HFFc6 (cell line): Measurements from ENCODE around the gene GABRB2. TPM values are rescaled to one million over a fixed set of nuclear protein-coding genes. Genes with fewer than 3 reads are reported as not detected.

Experiments
- DNase-seq: peaks from one replicate; pipeline ENCODE4 v3.0.0-alpha.2; 2018
- H3K27ac Mint-ChIP-seq: 2 replicates; pipeline ENCODE4 v1.8.0; 2020; ENCODE audit warnings: mild to moderate bottlenecking, mixed read lengths
- H3K27me3 Mint-ChIP-seq: 2 replicates; pipeline ENCODE4 v1.8.0; 2021; ENCODE audit warnings: mild to moderate bottlenecking, moderate library complexity, mixed read lengths; ENCODE audit not compliant: insufficient read depth
- H3K36me3 Mint-ChIP-seq: 2 replicates; pipeline ENCODE4 v1.8.0; 2021; ENCODE audit warnings: low read depth, mixed read lengths
- H3K4me1 Mint-ChIP-seq: 2 replicates; pipeline ENCODE4 v1.8.0; 2020; ENCODE audit warnings: low read depth, mixed read lengths
- H3K4me3 Mint-ChIP-seq: 2 replicates; pipeline ENCODE4 v1.8.0; 2020; ENCODE audit warnings: mild to moderate bottlenecking, moderate library complexity, mixed read lengths
- H3K9me3 Mint-ChIP-seq: 2 replicates; pipeline ENCODE4 v1.8.0; 2020; ENCODE audit warnings: mild to moderate bottlenecking, mixed read lengths
- CTCF ChIP-seq: fragments of 200-600 bp; sonication (generic); IDR thresholded peaks from 2 replicates; pipeline ENCODE4 v1.5.0; 2021; ENCODE audit warnings: antibody characterized with exemption, mild to moderate bottlenecking
- long read RNA-seq: library from polyadenylated mRNA; unstranded; transcript quantifications from one replicate; pipeline ENCODE4 v2.0.0, GENCODE V29; 2019
- total RNA-seq, 6 experiments: library from RNA; stranded (reverse); fragmentation: NEBNext Ultra II Directional; extraction: Animal tissue kit (Norgen Biotek cat#: 25700); gene quantifications; 2 replicates in 1 of 6; 3 replicates in 5 of 6; pipeline ENCODE4 v1.2.3, GENCODE V29; 2021

Gene GABRB2
- total RNA-seq = not detected
- long read RNA-seq = 0 reads

GRCh38 chr5:161546470-161547301 is at the start of gene GABRB2:
TSS of gene GABRB2 (minus strand) at chr5:161546725. CDS start at chr5:161546643, 82 bp downstream.
- Mint-ChIP-seq H3K4me1 (0 out of 2 replicates have a peak, but pooled peaks cover 7% of the 10 kb centered on the region), H3K4me3 (peak within 1 kb of the TSS; percentile 56), H3K36me3 (no peaks in the 10 kb centered on the region), H3K27ac (no peak within 1 kb of the TSS), H3K27me3 (peaks cover 14% of the 10 kb centered on the region), H3K9me3 (peaks cover 5% of the 10 kb centered on the region; the same call in 1 of the 2 replicates)
- no peak for DNase-seq
- TF ChIP-seq CTCF = no peak

GRCh38 chr5:161585798-161586197 is 39.3 kb upstream of the GABRB2 start:
- no peak for DNase-seq
- H3K27ac Mint-ChIP-seq = no peak overlapping the region
- H3K4me1 Mint-ChIP-seq = no peaks in the 10 kb centered on the region

GRCh38 chr5:161580621-161581020 is 34.1 kb upstream of the GABRB2 start:
- Mint-ChIP-seq H3K27me3 (no peaks in the 10 kb centered on the region), H3K36me3 (no peaks in the 10 kb centered on the region), H3K4me3 (no peak overlapping the region), H3K9me3 (peaks cover 25% of the 10 kb centered on the region), H3K27ac (no peak overlapping the region), H3K4me1 (no peaks in the 10 kb centered on the region)
- no peak for DNase-seq
- TF ChIP-seq CTCF = no peak

More at GRCh38 chr5:161585798-161586197, 39.3 kb upstream of the GABRB2 start:
- no peaks in the 10 kb centered on the region for H3K36me3 Mint-ChIP-seq
- TF ChIP-seq CTCF = no peak
- no peaks in the 10 kb centered on the region for H3K27me3 Mint-ChIP-seq
- no peak overlapping the region for H3K4me3 Mint-ChIP-seq
- peaks cover 31% of the 10 kb centered on the region for H3K9me3 Mint-ChIP-seq

GRCh38 chr5:161572914-161573313 is 26.4 kb upstream of the GABRB2 start:
- no peak for TF ChIP-seq CTCF
- no peaks in the 10 kb centered on the region for H3K27me3 Mint-ChIP-seq

GRCh38 chr5:161566081-161566480 is 19.6 kb upstream of the GABRB2 start:
- no peaks in the 10 kb centered on the region; the same call in 1 of the 2 replicates for H3K27me3 Mint-ChIP-seq
- H3K9me3 Mint-ChIP-seq = peaks cover 49% of the 10 kb centered on the region
- no peak for DNase-seq
- H3K4me3 Mint-ChIP-seq = no peak overlapping the region
- H3K4me1 Mint-ChIP-seq = no peaks in the 10 kb centered on the region
- H3K27ac Mint-ChIP-seq = no peak overlapping the region
- no peak for TF ChIP-seq CTCF
- no peaks in the 10 kb centered on the region for H3K36me3 Mint-ChIP-seq

More at GRCh38 chr5:161572914-161573313, 26.4 kb upstream of the GABRB2 start:
- no peak overlapping the region for H3K4me3 Mint-ChIP-seq
- no peaks in the 10 kb centered on the region for H3K4me1 Mint-ChIP-seq
- no peak for DNase-seq
- H3K9me3 Mint-ChIP-seq = peaks cover 42% of the 10 kb centered on the region
- H3K36me3 Mint-ChIP-seq = no peaks in the 10 kb centered on the region
- no peak overlapping the region for H3K27ac Mint-ChIP-seq
